Panc1 (cell line): ENCODE data around the gene LRP4. TPM values are rescaled to one million over a fixed set of nuclear protein-coding genes. Genes with fewer than 3 reads are reported as not detected.

ENCODE experiments used
- ATAC-seq: fragments of 200-7000 bp; cut with Tn5 transposase; 2 replicates; pipeline ENCODE4 v1.9.1; 2020; ENCODE audit warnings: mild to moderate bottlenecking, moderate library complexity
- BruUV-seq: library from RNA; stranded (reverse); fragments of 400-500 nt; replicated peaks from 2 replicates; lab custom pipeline; 2021; lab: Mats Ljungman, UMichigan
- CTCF ChIA-PET: fragments of 300-600 bp; sonication (Branson Sonifier 250); formaldehyde crosslinking; loops from one replicate; lab custom pipeline; 2022; ENCODE audit warnings: antibody characterized with exemption; lab: Charles Lee
- POLR2A ChIA-PET: fragments of 300-600 bp; sonication (Branson Sonifier 250); formaldehyde crosslinking; loops from one replicate; lab custom pipeline; 2022; ENCODE audit warnings: antibody characterized with exemption; lab: Charles Lee
- DNase-seq: peaks from one replicate; pipeline ENCODE4 v3.0.0-alpha.2; 2010; ENCODE audit warnings: low read depth, low spot score
- H3K27ac ChIP-seq: 2 replicates; pipeline ENCODE4 v1.5.1; 2011; ENCODE audit warnings: mild to moderate bottlenecking, low read length, inconsistent platforms
- H3K27me3 ChIP-seq: fragments of 200-500 bp; sonication (Bioruptor generic); 2 replicates; pipeline ENCODE4 v1.6.0; 2014; ENCODE audit warnings: low read length, inconsistent platforms; ENCODE audit not compliant: control insufficient read depth, insufficient read depth
- H3K36me3 ChIP-seq: fragments of 200-500 bp; sonication (Bioruptor generic); 2 replicates; pipeline ENCODE4 v1.5.1; 2014; ENCODE audit warnings: inconsistent platforms, mild to moderate bottlenecking, low read length, moderate library complexity; ENCODE audit not compliant: control insufficient read depth, insufficient read depth
- H3K4me1 ChIP-seq: 2 replicates; pipeline ENCODE4 v1.5.1; 2011; ENCODE audit warnings: inconsistent platforms, mild to moderate bottlenecking, low read length, moderate library complexity; ENCODE audit not compliant: control insufficient read depth, insufficient read depth
- H3K4me3 ChIP-seq, 2 experiments: 2 replicates each; pipeline ENCODE4 v1.5.1; 2011 to 2012; ENCODE audit warnings: low read depth in 2 of 2, low read length in 2 of 2, mild to moderate bottlenecking in 2 of 2, inconsistent platforms in 1 of 2, moderate library complexity in 1 of 2
- H3K9me3 ChIP-seq: fragments of 200-500 bp; sonication (Bioruptor generic); 2 replicates; pipeline ENCODE4 v1.5.1; 2014; ENCODE audit warnings: low read depth, mild to moderate bottlenecking, inconsistent platforms, low read length, moderate library complexity; ENCODE audit not compliant: control insufficient read depth, insufficient read depth
- POLR2AphosphoS5 ChIP-seq: IDR thresholded peaks from 2 replicates; pipeline ENCODE4 v1.6.1; 2012; ENCODE audit warnings: mild to moderate bottlenecking, low read depth, low read length, moderate library complexity
- SIN3A ChIP-seq: IDR thresholded peaks from 2 replicates; pipeline ENCODE4 v1.6.1; 2012; ENCODE audit warnings: low read depth, mild to moderate bottlenecking, low read length, moderate library complexity, borderline replicate concordance; ENCODE audit not compliant: insufficient read depth
- TCF7L2 ChIP-seq: IDR thresholded peaks from 2 replicates; pipeline ENCODE4 v1.6.1; 2011; ENCODE audit warnings: mild to moderate bottlenecking, low read depth, low read length, inconsistent platforms
- in situ Hi-C: cut with HindIII; loops from 2 replicates; pipeline ENCODE4 v1.10.0; 2016; ENCODE audit warnings: low sequenced_read_pairs, low pct_unique_long_range_greater_than_20kb
- intact Hi-C: fragments of 100-400 bp; cut with micrococcal nuclease; formaldehyde crosslinking; loops from one replicate; pipeline ENCODE4 v1.10.0; 2022; ENCODE audit not compliant: unreplicated experiment
- total RNA-seq: library from RNA; stranded (reverse); gene quantifications from one replicate; pipeline ENCODE4 v1.2.1, GENCODE V29; 2021; ENCODE audit not compliant: unreplicated experiment
- TF ChIP-seq, protein P1 (sequence below), 2 experiments: IDR thresholded peaks; 2 replicates each; pipeline ENCODE4 v1.6.1; 2011 to 2012; ENCODE audit warnings: low read depth in 2 of 2, control low read depth in 1 of 2, low read length in 1 of 2, mild to moderate bottlenecking in 1 of 2, moderate library complexity in 1 of 2; ENCODE audit not compliant: insufficient read depth in 1 of 2
- TF ChIP-seq, protein P2 (sequence below): fragments of 450-650 bp; IDR thresholded peaks from 2 replicates; pipeline ENCODE4 v1.5.1; 2017; ENCODE audit warnings: mild to moderate bottlenecking

The LRP4 gene
- total RNA-seq, 1 experiment from 2014 or later: 11.7 TPM

DNA sequence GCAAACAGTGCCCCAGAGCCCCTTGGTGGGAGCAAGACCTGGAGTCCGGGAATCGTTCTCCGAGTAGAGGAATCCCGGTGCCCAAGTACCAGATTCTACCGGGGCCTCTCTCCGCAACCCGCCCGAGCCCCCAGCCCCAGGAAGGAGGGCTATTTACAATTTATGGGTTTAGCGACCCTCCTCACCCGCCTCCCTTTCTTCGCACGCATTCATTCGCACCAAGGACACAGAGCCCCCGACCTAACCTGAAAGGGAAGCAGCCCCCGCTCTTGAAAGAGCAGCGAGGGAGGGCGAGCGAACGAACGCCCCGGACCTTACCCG is 628 bp downstream of the LRP4 start:
- no TSS peak for BruUV-seq
- intact Hi-C loops (no loop called here), in situ Hi-C loops (no loop called here)
- H3K27ac ChIP-seq: peak overlapping the region; percentile 45
- no peaks in the 10 kb centered on the region for H3K9me3 ChIP-seq
- CTCF ChIA-PET: interaction anchor here (2.0 kb wide), 1 partner anchor 235 kb away, joined by 23 read pairs; no protein-coding TSS in a partner anchor
- peaks cover 23% of the 10 kb centered on the region for H3K4me1 ChIP-seq
- H3K36me3 ChIP-seq: no peaks in the 10 kb centered on the region
- no peaks in the 10 kb centered on the region for H3K27me3 ChIP-seq
- TF ChIP-seq SIN3A (no peak), POLR2AphosphoS5 (no peak), TCF7L2 (no peak)
- TF ChIP-seq, protein P1, sequence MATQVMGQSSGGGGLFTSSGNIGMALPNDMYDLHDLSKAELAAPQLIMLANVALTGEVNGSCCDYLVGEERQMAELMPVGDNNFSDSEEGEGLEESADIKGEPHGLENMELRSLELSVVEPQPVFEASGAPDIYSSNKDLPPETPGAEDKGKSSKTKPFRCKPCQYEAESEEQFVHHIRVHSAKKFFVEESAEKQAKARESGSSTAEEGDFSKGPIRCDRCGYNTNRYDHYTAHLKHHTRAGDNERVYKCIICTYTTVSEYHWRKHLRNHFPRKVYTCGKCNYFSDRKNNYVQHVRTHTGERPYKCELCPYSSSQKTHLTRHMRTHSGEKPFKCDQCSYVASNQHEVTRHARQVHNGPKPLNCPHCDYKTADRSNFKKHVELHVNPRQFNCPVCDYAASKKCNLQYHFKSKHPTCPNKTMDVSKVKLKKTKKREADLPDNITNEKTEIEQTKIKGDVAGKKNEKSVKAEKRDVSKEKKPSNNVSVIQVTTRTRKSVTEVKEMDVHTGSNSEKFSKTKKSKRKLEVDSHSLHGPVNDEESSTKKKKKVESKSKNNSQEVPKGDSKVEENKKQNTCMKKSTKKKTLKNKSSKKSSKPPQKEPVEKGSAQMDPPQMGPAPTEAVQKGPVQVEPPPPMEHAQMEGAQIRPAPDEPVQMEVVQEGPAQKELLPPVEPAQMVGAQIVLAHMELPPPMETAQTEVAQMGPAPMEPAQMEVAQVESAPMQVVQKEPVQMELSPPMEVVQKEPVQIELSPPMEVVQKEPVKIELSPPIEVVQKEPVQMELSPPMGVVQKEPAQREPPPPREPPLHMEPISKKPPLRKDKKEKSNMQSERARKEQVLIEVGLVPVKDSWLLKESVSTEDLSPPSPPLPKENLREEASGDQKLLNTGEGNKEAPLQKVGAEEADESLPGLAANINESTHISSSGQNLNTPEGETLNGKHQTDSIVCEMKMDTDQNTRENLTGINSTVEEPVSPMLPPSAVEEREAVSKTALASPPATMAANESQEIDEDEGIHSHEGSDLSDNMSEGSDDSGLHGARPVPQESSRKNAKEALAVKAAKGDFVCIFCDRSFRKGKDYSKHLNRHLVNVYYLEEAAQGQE (IDR thresholded peaks at IDR 0.05; ENCODE audit: insufficient read depth in 1 of 2, low read depth in 2 of 2, low read length in 1 of 2): no peak
- TF ChIP-seq, protein P2, sequence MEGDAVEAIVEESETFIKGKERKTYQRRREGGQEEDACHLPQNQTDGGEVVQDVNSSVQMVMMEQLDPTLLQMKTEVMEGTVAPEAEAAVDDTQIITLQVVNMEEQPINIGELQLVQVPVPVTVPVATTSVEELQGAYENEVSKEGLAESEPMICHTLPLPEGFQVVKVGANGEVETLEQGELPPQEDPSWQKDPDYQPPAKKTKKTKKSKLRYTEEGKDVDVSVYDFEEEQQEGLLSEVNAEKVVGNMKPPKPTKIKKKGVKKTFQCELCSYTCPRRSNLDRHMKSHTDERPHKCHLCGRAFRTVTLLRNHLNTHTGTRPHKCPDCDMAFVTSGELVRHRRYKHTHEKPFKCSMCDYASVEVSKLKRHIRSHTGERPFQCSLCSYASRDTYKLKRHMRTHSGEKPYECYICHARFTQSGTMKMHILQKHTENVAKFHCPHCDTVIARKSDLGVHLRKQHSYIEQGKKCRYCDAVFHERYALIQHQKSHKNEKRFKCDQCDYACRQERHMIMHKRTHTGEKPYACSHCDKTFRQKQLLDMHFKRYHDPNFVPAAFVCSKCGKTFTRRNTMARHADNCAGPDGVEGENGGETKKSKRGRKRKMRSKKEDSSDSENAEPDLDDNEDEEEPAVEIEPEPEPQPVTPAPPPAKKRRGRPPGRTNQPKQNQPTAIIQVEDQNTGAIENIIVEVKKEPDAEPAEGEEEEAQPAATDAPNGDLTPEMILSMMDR: no peak
- DNase-seq (no peak), ATAC-seq (no peak)
- POLR2A ChIA-PET: no interaction called here
- H3K4me3 ChIP-seq: peak overlapping the region; percentile 52 to 59

DNA sequence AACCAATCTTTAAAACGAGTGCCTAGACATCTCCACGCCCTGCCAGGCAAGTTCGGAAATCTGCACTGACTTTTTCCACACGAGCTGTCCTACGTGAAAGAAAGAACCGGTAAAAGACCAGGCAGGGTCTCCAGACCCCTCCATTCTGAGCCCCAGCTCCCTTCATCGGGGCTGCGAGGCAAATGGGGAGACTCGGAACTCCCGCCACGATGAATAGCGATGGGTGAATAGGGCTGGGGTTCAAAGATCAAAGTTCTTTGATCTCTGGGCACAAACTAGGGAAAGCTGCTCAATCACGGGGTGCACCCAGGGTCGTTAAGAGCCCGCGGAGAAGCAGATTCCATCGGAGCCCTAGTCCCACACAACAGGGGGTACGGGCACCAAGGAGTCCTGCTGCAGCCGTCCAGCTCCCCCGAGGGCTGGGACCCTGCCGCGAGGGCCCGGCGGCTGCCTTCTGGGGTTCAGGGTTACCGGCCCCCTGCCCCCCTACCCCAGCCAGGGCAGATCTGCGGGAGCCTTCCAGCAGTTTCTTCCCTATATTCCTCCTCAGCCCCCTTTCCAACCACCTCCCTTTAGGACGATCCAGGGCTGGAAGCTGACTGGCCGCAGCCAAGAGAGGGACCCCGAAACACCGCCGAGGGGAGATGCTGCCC is 1.1 kb downstream of the LRP4 start:
- peak; percentile 81 for TF ChIP-seq TCF7L2
- TF ChIP-seq, protein P1 (IDR thresholded peaks at IDR 0.05; ENCODE audit: insufficient read depth in 1 of 2, low read depth in 2 of 2, low read length in 1 of 2): no peak
- in situ Hi-C loops: no loop called here
- Histone ChIP-seq H3K36me3 (no peaks in the 10 kb centered on the region), H3K4me1 (peaks cover 27% of the 10 kb centered on the region), H3K4me3 (peak overlapping the region; percentile 52 to 59), H3K27ac (peak overlapping the region; percentile 53), H3K27me3 (no peaks in the 10 kb centered on the region), H3K9me3 (no peaks in the 10 kb centered on the region)
- POLR2A ChIA-PET: no interaction called here
- intact Hi-C loops: no loop called here
- no TSS peak for BruUV-seq
- CTCF ChIA-PET: interaction anchor here (0.7 to 2.0 kb wide), 2 partner anchors 235 to 276 kb away, joined by 4 to 23 read pairs; no protein-coding TSS in a partner anchor
- ATAC-seq (peak; percentile 10), DNase-seq (no peak)
